AG04450 (cell line): ENCODE data around the gene SRD5A2. TPM values are rescaled to one million over a fixed set of nuclear protein-coding genes. Genes with fewer than 3 reads are reported as not detected.

Source experiments
- CTCF ChIA-PET: fragments of 300-600, 350-600 bp; formaldehyde crosslinking; extraction: SDS; loops from one replicate; lab custom pipeline; 2022; ENCODE audit warnings: antibody characterized with exemption, inconsistent platforms; lab: Charles Lee
- POLR2A ChIA-PET: fragments of 350-600 bp; formaldehyde crosslinking; extraction: SDS; loops from one replicate; lab custom pipeline; 2021; ENCODE audit warnings: antibody characterized with exemption, inconsistent platforms; lab: Yijun Ruan, JAX
- DNase-seq: peaks from one replicate; pipeline ENCODE4 v3.0.0-alpha.2; 2011; ENCODE audit warnings: low read depth, low spot score
- H3K27ac ChIP-seq: one replicate; pipeline ENCODE4 v1.5.1; 2012; ENCODE audit warnings: low read depth, low read length, control low read depth
- H3K27me3 ChIP-seq: one replicate; pipeline ENCODE4 v1.6.0; 2012; ENCODE audit warnings: low read length; ENCODE audit not compliant: control insufficient read depth, insufficient read depth
- H3K4me3 ChIP-seq: 2 replicates; pipeline ENCODE4 v1.5.1; 2011; ENCODE audit warnings: mild to moderate bottlenecking, low read depth, low read length, control low read depth
- H3K9me3 ChIP-seq: 2 replicates; pipeline ENCODE4 v1.5.1; 2012; ENCODE audit warnings: low read length; ENCODE audit not compliant: control insufficient read depth, insufficient read depth
- polyA plus RNA-seq: library from polyadenylated mRNA; depleted of rRNA; stranded (reverse); fragments of >200 nt; gene quantifications from 2 replicates; pipeline ENCODE4 v1.2.3, GENCODE V29; 2011
- TF ChIP-seq, protein P1 (sequence below): IDR thresholded peaks from 2 replicates; pipeline ENCODE4 v1.5.1; 2011; ENCODE audit warnings: low read depth, low read length, control low read depth, inconsistent platforms

Gene SRD5A2
- polyA plus RNA-seq, 1 experiment, result not detected

DNA sequence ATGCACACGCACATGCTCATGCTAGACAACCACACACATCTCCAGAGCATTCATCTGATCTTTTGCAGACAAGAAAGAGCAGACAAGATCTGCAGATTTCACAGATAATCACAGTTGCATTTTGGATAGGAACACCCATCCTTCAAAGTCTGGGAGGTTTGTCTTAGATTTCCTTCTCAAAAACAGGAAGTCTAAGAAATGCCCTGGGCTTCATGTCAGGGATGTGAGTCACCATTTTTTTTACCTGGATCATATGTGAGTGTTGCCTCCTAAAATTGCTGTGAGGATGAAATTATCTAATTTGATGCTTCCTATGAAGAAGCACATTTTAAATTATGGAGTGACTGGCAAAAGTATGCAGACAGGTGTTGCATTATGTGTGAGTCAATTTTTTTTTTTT is 46.1 kb downstream of the SRD5A2 start:
- no peak overlapping the region for H3K4me3 ChIP-seq
- H3K27ac ChIP-seq, result no peak overlapping the region
- no peak for DNase-seq
- ChIA-PET POLR2A (no interaction called here), CTCF (interaction anchor here (1.6 kb wide), 1 partner anchor 11 kb away, joined by 8 read pairs; no protein-coding TSS in a partner anchor)
- H3K9me3 ChIP-seq, result no peaks in the 10 kb centered on the region
- TF ChIP-seq, protein P1, sequence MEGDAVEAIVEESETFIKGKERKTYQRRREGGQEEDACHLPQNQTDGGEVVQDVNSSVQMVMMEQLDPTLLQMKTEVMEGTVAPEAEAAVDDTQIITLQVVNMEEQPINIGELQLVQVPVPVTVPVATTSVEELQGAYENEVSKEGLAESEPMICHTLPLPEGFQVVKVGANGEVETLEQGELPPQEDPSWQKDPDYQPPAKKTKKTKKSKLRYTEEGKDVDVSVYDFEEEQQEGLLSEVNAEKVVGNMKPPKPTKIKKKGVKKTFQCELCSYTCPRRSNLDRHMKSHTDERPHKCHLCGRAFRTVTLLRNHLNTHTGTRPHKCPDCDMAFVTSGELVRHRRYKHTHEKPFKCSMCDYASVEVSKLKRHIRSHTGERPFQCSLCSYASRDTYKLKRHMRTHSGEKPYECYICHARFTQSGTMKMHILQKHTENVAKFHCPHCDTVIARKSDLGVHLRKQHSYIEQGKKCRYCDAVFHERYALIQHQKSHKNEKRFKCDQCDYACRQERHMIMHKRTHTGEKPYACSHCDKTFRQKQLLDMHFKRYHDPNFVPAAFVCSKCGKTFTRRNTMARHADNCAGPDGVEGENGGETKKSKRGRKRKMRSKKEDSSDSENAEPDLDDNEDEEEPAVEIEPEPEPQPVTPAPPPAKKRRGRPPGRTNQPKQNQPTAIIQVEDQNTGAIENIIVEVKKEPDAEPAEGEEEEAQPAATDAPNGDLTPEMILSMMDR, result no peak
- peaks cover 4% of the 10 kb centered on the region for H3K27me3 ChIP-seq

- Histone ChIP-seq H3K27ac (no peak overlapping the region), H3K27me3 (peaks cover 4% of the 10 kb centered on the region), H3K9me3 (no peaks in the 10 kb centered on the region), H3K4me3 (no peak overlapping the region)
- ChIA-PET CTCF (interaction anchor here (1.6 kb wide), 1 partner anchor 10 kb away, joined by 8 read pairs; no protein-coding TSS in a partner anchor), POLR2A (no interaction called here)
- DNase-seq, result no peak
- TF ChIP-seq, protein P1, result no peak
Observed at GRCh38 chr2:31533036-31533435, 47.7 kb downstream of the SRD5A2 start.

DNA sequence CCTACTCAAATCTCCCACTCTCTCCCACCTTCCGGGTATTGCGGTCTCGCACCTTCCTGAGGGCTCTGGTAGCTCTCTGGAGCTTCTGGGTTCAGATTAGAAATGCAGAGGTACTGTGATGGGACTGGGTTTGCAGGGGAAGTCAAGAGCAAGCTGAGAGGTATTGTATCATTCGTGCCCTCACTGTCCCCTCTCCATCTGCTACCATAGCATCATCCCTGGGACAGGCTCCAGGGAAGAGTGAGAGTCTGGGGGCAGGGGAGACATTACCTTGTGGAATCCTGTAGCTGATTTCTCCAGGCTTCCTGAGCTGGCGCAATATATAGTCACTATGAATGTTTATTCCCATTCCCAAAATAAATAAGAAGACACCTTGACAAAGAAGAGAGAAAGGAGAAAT is 49.6 kb downstream of the SRD5A2 start:
- DNase-seq, result no peak
- ChIA-PET POLR2A (interaction anchor here (1.2 kb wide), 1 partner anchor 369 kb away, joined by 3 read pairs; no protein-coding TSS in a partner anchor), CTCF (interaction anchor here (2.0 kb wide), 1 partner anchor 8 kb away, joined by 8 read pairs; no protein-coding TSS in a partner anchor)
- Histone ChIP-seq H3K4me3 (no peak overlapping the region), H3K27ac (no peak overlapping the region), H3K27me3 (peaks cover 4% of the 10 kb centered on the region), H3K9me3 (no peaks in the 10 kb centered on the region)
- TF ChIP-seq, protein P1, result no peak

DNA sequence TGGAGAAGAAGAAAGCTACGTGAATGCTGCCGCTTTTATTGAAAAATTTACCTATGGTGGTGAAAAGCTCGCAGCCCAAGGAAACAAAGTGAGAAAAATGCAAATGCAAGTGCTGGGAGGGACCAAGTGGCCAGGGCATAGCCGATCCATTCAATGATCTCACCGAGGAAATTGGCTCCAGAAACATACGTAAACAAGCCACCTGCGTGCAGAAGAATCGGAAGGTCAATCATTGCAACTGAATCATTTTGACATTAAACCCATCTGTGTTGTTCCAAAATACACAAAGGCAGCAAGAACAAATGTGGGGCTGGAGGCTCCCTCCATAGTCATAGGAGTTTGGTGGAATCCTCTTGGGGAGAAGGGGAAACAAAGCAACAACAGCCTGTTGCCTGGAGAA is 51.5 kb downstream of the SRD5A2 start:
- no peak overlapping the region for H3K27ac ChIP-seq
- CTCF ChIA-PET, result no interaction called here
- peaks cover 4% of the 10 kb centered on the region for H3K27me3 ChIP-seq
- no peaks in the 10 kb centered on the region for H3K9me3 ChIP-seq
- TF ChIP-seq, protein P1, result no peak
- POLR2A ChIA-PET, result no interaction called here
- DNase-seq, result no peak
- no peak overlapping the region for H3K4me3 ChIP-seq

- Histone ChIP-seq H3K27me3 (peaks cover 4% of the 10 kb centered on the region), H3K4me3 (no peak overlapping the region), H3K27ac (no peak overlapping the region), H3K9me3 (no peaks in the 10 kb centered on the region)
- DNase-seq, result no peak
- CTCF ChIA-PET, result no interaction called here
- POLR2A ChIA-PET, result no interaction called here
- TF ChIP-seq, protein P1, result no peak
Observed at GRCh38 chr2:31528823-31529222, 51.9 kb downstream of the SRD5A2 start.
